Neural crest cell (in vitro differentiated cells): ENCODE results near the gene COL25A1. TPM values are rescaled to one million over a fixed set of nuclear protein-coding genes. Genes with fewer than 3 reads are reported as not detected.
A peak's percentile ranks its signal among the peaks of the same experiment; 100 is the strongest.
"Not testable (repeated sequence)": the region's sequence is repeated elsewhere in the genome, so short reads cannot be mapped to it uniquely, and the experiment has no call there.

Source experiments
- DNase-seq: peaks from one replicate; pipeline ENCODE4 v3.0.0; 2021; ENCODE audit warnings: low read depth, mixed read lengths, low spot score
- H3K27ac Mint-ChIP-seq: one replicate; pipeline ENCODE4 v1.8.0; 2021; ENCODE audit warnings: mild to moderate bottlenecking, mixed read lengths; ENCODE audit not compliant: unreplicated experiment
- H3K27me3 Mint-ChIP-seq: 2 replicates; pipeline ENCODE4 v1.8.0; 2021; ENCODE audit warnings: low read depth, mild to moderate bottlenecking, mixed read lengths
- H3K36me3 Mint-ChIP-seq: 2 replicates; pipeline ENCODE4 v1.8.0; 2021; ENCODE audit warnings: low read depth, mild to moderate bottlenecking, mixed read lengths
- H3K4me1 Mint-ChIP-seq: 2 replicates; pipeline ENCODE4 v1.8.0; 2021; ENCODE audit warnings: mixed read lengths
- H3K4me3 Mint-ChIP-seq: one replicate; pipeline ENCODE4 v1.8.0; 2021; ENCODE audit warnings: mild to moderate bottlenecking, mixed read lengths
- H3K9me3 Mint-ChIP-seq: 2 replicates; pipeline ENCODE4 v1.8.0; 2021; ENCODE audit warnings: mixed read lengths
- CTCF ChIP-seq: fragments of 200-600 bp; sonication (generic); conservative IDR thresholded peaks from 2 replicates; pipeline ENCODE4 v1.5.0; 2021; ENCODE audit warnings: antibody characterized with exemption, mild to moderate bottlenecking
- total RNA-seq: library from RNA; stranded (reverse); gene quantifications from 2 replicates; pipeline ENCODE4 v1.2.1, GENCODE V29; 2021

The COL25A1 gene
- total RNA-seq, 1 donor from 2014 or later = 39.3 TPM

- Mint-ChIP-seq H3K27ac (no peak overlapping the region), H3K9me3 (peaks cover 3% of the 10 kb centered on the region), H3K36me3 (peaks cover 2% of the 10 kb centered on the region), H3K27me3 (no peaks in the 10 kb centered on the region), H3K4me3 (no peak overlapping the region), H3K4me1 (peaks cover 6% of the 10 kb centered on the region)
- TF ChIP-seq CTCF = no peak
- no peak for DNase-seq
Measured at GRCh38 chr4:109004418-109004817, 298.0 kb downstream of the COL25A1 start.

- no peak overlapping the region for H3K4me3 Mint-ChIP-seq
- peak overlapping the region; percentile 62 for H3K27ac Mint-ChIP-seq
Measured at GRCh38 chr4:109003964-109004363, 298.5 kb downstream of the COL25A1 start.

GRCh38 chr4:108991551-108992328, 310.7 kb downstream of the COL25A1 start:
- Mint-ChIP-seq H3K27me3 (no peaks in the 10 kb centered on the region), H3K4me3 (no peak overlapping the region), H3K27ac (no peak overlapping the region), H3K9me3 (peaks cover 8% of the 10 kb centered on the region), H3K4me1 (no peaks in the 10 kb centered on the region), H3K36me3 (peaks cover 13% of the 10 kb centered on the region)
- TF ChIP-seq CTCF = no peak
- DNase-seq = no peak

More at GRCh38 chr4:109003964-109004363, 298.5 kb downstream of the COL25A1 start:
- DNase-seq = no peak
- H3K4me1 Mint-ChIP-seq = peaks cover 6% of the 10 kb centered on the region
- peaks cover 3% of the 10 kb centered on the region for H3K9me3 Mint-ChIP-seq
- peaks cover 4% of the 10 kb centered on the region for H3K36me3 Mint-ChIP-seq
- TF ChIP-seq CTCF = no peak
- no peaks in the 10 kb centered on the region for H3K27me3 Mint-ChIP-seq

GRCh38 chr4:108988464-108989195, 313.8 kb downstream of the COL25A1 start:
- Mint-ChIP-seq H3K27me3 (no peaks in the 10 kb centered on the region), H3K27ac (no peak overlapping the region), H3K9me3 (peaks cover 2% of the 10 kb centered on the region), H3K36me3 (peaks cover 3% of the 10 kb centered on the region), H3K4me3 (no peak overlapping the region), H3K4me1 (peaks cover 1% of the 10 kb centered on the region)
- no peak for TF ChIP-seq CTCF
- DNase-seq = no peak

DNA sequence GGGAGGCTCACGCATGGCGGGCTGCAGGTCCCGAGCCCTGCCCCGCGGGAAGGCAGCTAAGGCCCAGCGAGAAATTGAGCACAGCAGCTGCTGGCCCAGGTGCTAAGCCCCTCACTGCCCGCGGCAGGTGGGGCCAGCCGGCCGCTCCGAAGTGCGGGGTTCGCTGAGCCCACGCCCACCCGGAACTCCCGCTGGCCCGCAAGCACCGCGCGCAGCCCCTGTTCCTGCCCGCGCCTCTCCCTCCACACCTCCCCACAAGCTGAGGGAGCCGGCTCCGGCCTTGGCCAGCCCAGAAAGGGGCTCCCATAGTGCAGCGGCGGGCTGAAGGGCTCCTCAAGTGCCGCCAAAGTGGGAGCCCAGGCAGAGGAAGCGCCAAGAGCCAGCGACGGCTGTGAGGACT, 318.0 kb downstream of the COL25A1 start:
- H3K27ac Mint-ChIP-seq, H3K36me3 Mint-ChIP-seq, DNase-seq, H3K4me3 Mint-ChIP-seq, H3K27me3 Mint-ChIP-seq, H3K9me3 Mint-ChIP-seq: not testable (repeated sequence)
- peaks cover 19% of the 10 kb centered on the region for H3K4me1 Mint-ChIP-seq
